Gastrocnemius medialis (tissue), 4 donors: Measurements from ENCODE around the gene CC2D2A.

Experiments
- CTCF ChIP-seq, 5 experiments: fragments of 450-650 bp in 3 of 5; fragments of 200-600 bp in 2 of 5; sonication (generic) in 2 of 5; IDR thresholded peaks in 4 of 5; conservative IDR thresholded peaks in 1 of 5; 1 replicate in 4 of 5; 2 replicates in 1 of 5; pipeline ENCODE4 v1.5.1; 2016 to 2019; ENCODE audit warnings: antibody characterized with exemption in 5 of 5, mild to moderate bottlenecking in 3 of 5, moderate library complexity in 3 of 5
- POLR2A ChIP-seq, 2 donors: fragments of 450-650 bp; IDR thresholded peaks; one replicate each; pipeline ENCODE4 v1.6.1; 2017; ENCODE audit warnings: antibody characterized with exemption in 2 of 2, mild to moderate bottlenecking in 2 of 2, moderate library complexity in 2 of 2

GRCh38 chr4:15510961-15511360 is 41.3 kb downstream of the CC2D2A start:
- TF ChIP-seq CTCF (IDR thresholded peaks at IDR 0.05 in 4 of 5, conservative IDR thresholded peaks at IDR 0.05 in 1 of 5): no peak
- no peak for TF ChIP-seq POLR2A (IDR thresholded peaks at IDR 0.05)
